CD4-positive, alpha-beta T cell treated with Interleukin-10 for 1 hour (primary cell): Measurements from ENCODE around the gene SCNN1G.

Source experiments
- DNase-seq: peaks from one replicate; pipeline ENCODE4 v3.0.0-alpha.2; 2020

SCNN1G gene

GRCh38 chr16:23257682-23258081 is 75.1 kb downstream of the SCNN1G start:
- DNase-seq, result no peak

GRCh38 chr16:23258919-23259237 is 76.3 kb downstream of the SCNN1G start:
- DNase-seq, result no peak
